GM21717 (cell line): ENCODE results near the gene MLST8.

Source experiments
- ATAC-seq: cut with Tn5 transposase; IDR thresholded peaks from one replicate; pipeline ENCODE4 v1.9.1; 2021; ENCODE audit warnings: mild to moderate bottlenecking, moderate library complexity; ENCODE audit not compliant: unreplicated experiment

MLST8 gene

GRCh38 chr16:2173366-2173765 is 31.9 kb upstream of the MLST8 start:
- ATAC-seq = no peak

DNA sequence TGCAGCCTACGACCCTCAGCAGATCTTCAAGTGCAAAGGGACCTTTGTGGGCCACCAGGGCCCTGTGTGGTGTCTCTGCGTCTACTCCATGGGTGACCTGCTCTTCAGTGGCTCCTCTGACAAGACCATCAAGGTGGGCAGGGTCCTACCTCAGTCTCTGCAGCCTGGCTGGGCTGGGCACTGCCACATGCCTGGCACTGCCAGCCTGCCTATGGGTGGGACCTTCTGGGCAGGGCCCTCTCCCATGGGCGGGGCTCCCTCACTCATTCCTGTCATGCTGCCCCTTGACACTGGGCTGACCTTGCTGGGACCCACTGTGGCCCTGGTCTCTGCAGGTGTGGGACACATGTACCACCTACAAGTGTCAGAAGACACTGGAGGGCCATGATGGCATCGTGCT is 31.3 kb upstream of the MLST8 start:
- no peak for ATAC-seq

DNA sequence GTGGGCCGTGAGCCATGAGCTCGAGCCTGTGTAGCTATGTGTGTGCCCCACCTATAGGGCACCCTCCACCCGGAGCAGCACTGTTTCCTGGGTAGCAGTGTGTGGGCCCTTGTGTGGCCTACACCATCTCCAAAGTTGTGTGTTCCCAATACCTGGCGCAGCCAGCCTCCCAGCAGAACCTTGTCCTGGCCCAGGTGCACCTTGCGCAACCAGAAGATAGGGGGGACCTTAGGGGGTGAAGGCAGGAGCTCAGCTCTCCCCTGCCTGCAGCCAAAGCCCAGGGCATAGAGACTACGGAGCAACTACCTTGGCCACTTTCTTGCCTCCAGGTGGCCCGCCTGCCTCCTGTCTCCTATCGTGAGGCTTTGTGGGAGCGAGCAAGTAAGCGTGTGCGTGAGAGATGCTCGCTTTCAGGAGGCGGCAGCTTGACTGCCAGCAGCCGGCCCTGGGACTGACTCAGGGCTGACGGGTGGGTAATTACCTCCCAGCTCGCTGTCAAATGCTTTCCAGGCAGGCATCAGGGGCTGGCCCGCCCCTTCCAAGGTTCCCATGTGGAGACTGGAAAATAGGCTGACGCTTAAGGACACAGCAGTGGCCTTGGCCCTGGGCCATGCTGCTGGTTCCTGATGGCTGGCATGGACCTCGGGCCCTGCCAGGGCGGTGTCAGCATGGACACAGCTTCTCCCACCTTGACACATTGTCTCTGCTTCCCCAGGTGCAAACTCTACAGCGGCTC is 30.7 kb upstream of the MLST8 start:
- no peak for ATAC-seq

- no peak for ATAC-seq
Observed at GRCh38 chr16:2175454-2175853, 29.8 kb upstream of the MLST8 start.

DNA sequence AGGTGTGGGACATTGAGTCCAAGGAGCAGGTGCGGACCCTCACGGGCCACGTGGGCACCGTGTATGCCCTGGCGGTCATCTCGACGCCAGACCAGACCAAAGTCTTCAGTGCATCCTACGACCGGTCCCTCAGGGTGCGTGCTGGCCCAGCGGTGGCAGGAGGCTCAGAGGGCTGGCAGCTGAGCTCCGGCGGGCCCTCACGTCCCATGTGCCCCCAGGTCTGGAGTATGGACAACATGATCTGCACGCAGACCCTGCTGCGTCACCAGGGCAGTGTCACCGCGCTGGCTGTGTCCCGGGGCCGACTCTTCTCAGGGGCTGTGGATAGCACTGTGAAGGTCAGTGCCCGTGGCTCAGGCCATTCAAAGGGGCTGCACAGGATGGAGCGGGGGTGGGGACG is 29.2 kb upstream of the MLST8 start:
- ATAC-seq = no peak

GRCh38 chr16:2177101-2177500 is 28.2 kb upstream of the MLST8 start:
- ATAC-seq = no peak

- no peak for ATAC-seq
Observed at GRCh38 chr16:2177561-2177960, 27.7 kb upstream of the MLST8 start.

DNA sequence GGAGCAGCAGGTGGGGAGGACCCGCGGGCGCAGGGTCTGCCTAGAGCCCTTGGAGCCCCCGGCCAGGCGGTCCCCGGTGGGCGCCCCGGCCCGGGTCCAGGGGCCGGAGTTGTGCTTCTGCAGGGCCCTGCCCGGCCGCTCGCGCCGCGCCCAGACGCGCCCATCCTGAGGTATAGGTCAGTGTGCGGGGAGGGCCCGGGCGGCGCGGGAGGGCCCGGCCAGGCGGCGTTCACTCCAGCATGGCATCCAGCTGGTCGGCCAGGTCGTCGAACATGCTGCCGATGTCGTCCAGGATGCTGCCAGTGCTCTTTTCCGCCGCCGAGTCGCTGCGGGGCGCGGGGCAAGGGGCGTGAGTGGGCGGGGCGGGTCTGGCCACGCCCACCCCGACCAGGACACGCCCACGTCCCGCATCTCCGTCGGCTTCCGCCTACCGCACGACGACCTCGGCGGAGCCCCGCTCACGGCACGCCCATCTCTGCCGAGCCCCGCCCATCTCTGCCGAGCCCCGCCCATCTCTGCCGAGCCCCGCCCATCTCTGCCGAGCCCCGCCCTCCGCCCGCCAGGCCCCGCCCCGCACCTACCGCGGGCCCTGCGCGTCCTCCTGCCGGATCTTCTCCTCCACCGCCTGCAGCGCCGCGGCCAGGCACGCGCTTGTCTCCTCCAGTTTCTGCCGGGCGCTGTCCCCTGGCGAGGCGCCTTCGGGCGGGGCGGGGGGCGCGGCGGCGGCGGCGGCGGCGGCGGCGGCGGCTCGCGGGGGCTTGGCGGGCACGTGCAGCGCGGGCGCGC is 26.7 kb upstream of the MLST8 start:
- no peak for ATAC-seq

GRCh38 chr16:2179107-2179501 is 26.1 kb upstream of the MLST8 start:
- no peak for ATAC-seq

GRCh38 chr16:2179576-2179975 is 25.7 kb upstream of the MLST8 start:
- ATAC-seq = no peak

GRCh38 chr16:2180461-2180860 is 24.8 kb upstream of the MLST8 start:
- no peak for ATAC-seq

- no peak for ATAC-seq
Observed at GRCh38 chr16:2180962-2181923, 24.0 kb upstream of the MLST8 start.

- ATAC-seq = no peak
Observed at GRCh38 chr16:2181952-2182351, 23.3 kb upstream of the MLST8 start.

DNA sequence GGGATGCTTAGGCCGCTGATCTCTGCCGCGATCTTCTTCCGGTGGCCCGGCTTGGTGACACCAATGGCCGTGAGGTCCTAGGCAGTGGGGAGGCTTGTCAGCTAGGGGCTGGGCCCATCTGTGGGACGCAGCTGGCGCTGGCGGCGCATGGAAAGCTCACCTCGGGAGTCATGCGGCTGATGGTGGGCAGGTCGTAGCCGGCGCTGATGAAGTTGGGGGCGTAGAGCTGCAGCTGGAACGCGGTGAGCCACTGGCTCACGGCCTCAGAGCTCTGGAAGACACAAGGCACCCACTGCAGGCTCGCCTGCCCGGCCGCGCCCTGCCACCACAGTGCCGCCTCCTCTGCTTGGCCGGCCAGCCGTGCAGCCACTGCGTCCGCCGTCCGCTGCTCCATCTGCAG is 21.6 kb upstream of the MLST8 start:
- ATAC-seq = no peak

- no peak for ATAC-seq
Observed at GRCh38 chr16:2184346-2184745, 20.9 kb upstream of the MLST8 start.

DNA sequence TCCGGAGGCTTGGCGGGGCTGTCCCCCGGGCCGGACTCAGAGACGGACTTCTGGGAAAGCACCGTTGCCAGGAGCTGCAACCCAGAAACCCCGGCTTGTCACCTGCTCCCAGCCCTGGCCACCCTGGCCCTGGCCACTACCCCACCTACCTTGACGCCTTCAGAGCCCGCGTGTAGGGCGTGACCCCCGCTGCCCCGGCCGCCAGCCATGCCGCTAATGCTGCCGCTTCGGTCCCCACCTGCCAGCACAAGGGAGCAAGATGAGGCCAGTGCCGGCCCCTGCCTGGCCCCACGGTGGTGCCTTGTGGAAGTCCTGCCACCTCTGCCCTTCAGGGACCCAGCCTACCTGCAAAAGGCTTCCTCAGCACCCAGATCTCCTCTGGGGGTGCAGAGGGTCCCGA is 20.3 kb upstream of the MLST8 start:
- no peak for ATAC-seq

DNA sequence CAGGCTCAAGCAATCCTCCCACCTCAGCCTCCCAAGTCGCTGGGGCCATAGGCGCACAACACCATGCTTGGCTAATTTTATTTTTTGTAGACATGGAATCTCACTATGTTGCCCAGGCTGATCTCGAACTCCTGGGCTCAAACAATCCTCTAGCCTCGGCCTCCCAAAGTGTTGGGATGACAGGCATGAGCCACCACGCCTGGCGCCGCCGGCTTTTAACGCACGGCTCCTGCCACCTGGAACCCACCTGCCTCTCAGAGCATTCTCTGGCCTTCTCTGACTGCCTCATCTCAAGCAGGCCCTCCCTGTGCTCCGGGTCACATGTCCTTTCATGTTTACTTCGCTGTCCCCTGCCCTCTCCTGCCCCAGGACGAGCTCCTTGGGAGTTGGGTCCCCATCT is 19.2 kb upstream of the MLST8 start:
- no peak for ATAC-seq

DNA sequence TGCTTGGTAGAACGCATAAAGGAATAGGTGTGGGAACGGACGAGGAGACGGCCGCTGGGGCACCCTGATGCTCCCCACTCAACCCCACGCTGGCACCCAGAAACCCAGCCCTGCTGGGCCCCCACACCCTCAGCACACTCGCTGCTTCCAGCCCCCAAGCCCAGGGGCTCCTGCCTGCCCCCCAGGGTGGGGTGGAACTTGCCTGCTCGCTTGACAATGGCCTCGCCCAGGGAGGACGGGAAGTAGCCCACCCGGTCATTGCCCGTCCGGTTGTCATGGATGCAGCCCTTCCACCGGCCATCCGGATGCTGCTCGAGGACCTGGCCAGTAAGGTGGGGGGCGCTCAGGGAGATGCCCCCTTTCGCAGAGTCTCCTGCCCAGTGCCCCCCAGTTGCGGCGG is 18.7 kb upstream of the MLST8 start:
- ATAC-seq = no peak

DNA sequence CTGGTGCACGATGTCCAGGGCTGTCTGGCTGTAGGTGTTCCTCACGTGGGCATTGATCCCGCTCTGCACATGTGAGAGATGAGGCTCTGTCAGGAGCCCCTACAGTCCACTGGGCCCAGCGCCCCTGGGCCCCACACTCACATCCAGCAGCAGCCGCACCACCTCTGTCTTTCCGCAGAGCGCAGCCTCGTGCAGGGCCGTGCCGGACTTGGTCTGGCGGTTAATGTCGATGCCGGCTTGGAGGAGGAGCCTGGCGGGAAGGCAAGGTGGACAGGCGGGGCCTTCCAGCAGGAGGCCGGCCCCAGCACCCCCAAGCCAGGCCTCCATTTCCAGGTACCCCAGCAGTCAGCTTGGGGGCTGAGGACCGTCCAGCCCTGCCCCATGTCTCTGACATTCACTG is 18.0 kb upstream of the MLST8 start:
- ATAC-seq = no peak

GRCh38 chr16:2188395-2188794 is 16.9 kb upstream of the MLST8 start:
- ATAC-seq = no peak

DNA sequence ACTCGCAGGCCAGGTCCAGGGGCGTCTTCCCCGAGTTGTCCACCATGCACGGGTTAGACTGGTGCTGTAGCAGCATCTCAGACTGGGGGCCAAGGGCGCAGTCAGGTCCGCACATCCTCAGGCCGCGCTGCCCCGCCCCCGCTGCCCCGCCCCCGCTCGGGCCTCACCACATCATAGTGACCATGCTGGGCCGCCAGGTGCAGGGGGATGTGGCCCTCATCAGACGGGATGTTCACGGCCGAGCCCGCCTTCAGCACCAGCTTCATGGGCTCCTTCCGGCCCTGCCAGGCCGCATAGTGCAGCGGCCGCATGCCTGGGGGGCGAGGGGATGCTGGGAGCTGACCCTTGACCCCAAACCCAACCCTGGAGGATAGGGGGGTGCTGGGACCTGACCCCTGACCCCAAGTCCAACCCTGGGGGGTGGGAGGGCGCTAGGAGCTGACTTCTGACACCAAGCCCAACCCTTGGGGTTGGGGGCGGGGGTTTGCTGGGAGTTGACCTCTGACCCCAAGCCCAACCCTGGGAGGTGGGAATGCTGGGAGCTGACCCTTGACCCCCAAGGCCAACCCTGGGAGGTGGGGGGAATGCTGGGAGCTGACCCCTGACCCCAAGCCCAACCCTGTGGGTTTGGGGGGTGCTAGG is 15.9 kb upstream of the MLST8 start:
- ATAC-seq = no peak
